HG03521 (cell line): ENCODE data around the gene CD151.

ENCODE experiments used
- ATAC-seq: cut with Tn5 transposase; IDR thresholded peaks from one replicate; pipeline ENCODE4 v1.9.1; 2021; ENCODE audit warnings: mild to moderate bottlenecking, moderate library complexity; ENCODE audit not compliant: unreplicated experiment

Gene CD151

DNA sequence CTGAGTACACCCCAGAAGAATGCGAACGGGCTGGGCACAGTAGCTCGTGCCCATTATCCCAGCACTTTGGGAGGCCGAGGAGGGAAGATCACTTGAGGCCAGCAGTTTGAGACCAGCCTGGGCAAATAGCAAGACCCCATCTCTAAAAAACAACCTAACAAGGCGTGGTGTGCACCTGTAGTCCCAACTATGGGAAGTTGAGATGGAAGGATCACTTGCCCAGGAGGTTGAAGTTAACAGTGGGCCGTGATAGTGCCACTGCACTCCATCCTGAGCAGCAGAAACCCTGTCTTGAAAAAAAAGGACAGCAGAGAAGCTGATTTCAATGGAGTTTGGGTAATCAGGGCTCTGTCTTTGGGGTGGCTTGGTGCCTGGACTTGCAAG, 19.7 kb upstream of the CD151 start:
- no peak for ATAC-seq

- no peak for ATAC-seq
Measured at GRCh38 chr11:813456-814096, 19.2 kb upstream of the CD151 start.

DNA sequence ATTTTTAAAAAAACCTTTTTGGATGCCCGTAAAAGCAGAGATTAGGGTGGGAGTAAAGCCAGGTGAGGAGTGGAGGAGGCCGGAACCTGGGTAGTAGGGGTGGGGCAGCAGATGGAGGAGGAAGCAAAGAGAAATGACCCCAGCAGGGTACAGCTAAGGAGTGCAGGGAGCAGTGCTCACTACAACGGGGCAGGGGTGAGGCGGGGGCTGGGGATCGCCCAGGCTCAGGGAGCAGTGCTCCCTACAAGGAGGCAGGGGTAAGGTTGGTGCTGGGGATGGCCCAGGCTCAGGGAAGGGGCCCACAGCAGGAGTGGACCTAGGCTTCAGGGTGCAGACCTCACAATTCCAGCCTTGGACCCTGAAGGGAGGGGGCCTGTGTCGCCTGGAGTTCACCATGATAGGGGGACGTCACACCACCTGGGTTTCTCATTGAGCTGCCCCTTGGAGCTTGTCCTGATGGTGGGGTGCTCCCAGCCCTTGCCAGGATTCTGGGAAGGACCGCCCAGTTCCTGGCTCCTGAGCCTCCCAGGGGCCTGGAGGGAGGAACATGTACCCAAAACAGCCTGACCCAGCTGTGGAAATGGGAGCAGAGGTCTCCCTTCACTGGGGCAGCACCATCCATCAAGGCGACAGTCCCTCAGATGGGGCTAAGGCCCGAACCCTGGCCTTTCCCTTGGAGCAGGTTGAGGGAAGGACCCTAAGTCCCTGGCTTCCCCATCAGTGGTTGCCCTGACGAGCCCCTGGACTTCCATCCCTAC, 16.9 kb upstream of the CD151 start:
- ATAC-seq, result no peak

DNA sequence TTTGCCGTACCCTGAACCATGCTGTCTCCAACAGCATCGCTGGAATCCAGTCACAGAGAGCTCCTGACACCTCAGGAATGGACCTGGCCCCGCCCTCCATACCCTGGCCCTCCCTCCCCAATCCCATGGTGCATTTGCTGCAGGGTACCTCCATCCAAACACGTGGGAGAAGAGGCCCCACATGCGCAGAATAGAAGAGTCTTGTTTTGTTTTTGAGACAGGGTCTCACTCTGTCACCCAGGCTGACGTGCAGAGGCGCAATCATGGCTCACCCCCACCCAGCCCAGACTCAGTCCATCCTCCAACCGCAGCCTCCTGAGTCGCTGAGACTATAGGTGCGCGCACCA, 16.3 kb upstream of the CD151 start:
- no peak for ATAC-seq

GRCh38 chr11:818396-819128, 14.2 kb upstream of the CD151 start, which contains the start of gene PNPLA2:
TSS of gene PNPLA2 (plus strand) at chr11:818914. CDS start at chr11:819719, 805 bp downstream.
- ATAC-seq, result no peak

GRCh38 chr11:819129-819931, 13.4 kb upstream of the CD151 start:
- ATAC-seq, result peak; percentile 59

DNA sequence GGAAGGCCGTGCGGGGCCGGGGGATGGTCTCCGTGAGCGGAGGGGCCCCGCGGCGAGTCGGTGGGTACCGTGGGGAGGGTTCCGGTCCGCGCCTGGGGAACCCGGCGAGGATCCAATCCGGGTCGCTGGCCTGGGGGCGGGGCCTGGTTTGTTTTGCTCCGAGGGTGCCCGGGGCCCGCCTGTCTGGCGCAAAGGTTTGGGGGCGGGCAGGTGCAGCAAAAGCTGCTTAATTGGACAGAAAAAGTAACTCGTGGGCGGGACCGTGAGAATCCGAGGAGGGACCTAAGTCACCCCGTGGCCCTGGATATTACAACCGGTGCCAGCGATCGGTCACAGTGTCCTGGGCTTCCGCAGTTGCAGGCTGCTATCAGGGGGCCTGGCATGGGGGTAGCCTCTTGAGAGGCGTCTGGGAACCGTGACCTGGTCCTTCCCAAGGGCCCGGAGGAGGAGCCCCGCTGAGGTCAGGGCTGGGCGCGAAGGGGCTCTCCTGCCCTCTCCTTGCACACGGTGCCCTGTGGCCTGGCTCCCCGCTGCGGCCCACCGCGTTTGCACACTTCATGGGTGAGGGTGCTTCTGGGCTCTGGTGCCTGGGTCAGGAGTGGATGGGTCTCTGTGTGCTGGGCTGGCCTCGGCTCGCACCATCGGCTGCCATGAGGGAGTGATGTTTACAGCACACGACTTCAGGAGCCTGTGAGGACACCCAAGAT, 12.7 kb upstream of the CD151 start:
- peak; percentile 58 for ATAC-seq

GRCh38 chr11:820655-821511, 11.9 kb upstream of the CD151 start:
- no peak for ATAC-seq

- ATAC-seq, result no peak
Measured at GRCh38 chr11:821512-822371, 11.0 kb upstream of the CD151 start.

GRCh38 chr11:823441-824291, 9.1 kb upstream of the CD151 start:
- no peak for ATAC-seq

GRCh38 chr11:824292-824880, 8.4 kb upstream of the CD151 start:
- ATAC-seq, result no peak

DNA sequence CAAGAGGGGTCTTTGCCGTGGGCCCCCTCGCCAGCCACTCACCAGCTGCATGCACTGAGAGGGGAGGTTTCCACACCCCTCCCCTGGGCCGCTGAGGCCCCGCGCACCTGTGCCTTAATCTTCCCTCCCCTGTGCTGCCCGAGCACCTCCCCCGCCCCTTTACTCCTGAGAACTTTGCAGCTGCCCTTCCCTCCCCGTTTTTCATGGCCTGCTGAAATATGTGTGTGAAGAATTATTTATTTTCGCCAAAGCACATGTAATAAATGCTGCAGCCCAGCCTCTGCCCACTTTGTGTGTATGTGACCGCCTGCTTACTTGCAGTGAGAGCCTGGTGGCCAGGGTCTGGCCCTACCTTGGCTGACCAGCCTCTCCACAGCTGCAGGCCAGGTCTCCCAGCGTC, 7.8 kb upstream of the CD151 start:
- ATAC-seq, result no peak

DNA sequence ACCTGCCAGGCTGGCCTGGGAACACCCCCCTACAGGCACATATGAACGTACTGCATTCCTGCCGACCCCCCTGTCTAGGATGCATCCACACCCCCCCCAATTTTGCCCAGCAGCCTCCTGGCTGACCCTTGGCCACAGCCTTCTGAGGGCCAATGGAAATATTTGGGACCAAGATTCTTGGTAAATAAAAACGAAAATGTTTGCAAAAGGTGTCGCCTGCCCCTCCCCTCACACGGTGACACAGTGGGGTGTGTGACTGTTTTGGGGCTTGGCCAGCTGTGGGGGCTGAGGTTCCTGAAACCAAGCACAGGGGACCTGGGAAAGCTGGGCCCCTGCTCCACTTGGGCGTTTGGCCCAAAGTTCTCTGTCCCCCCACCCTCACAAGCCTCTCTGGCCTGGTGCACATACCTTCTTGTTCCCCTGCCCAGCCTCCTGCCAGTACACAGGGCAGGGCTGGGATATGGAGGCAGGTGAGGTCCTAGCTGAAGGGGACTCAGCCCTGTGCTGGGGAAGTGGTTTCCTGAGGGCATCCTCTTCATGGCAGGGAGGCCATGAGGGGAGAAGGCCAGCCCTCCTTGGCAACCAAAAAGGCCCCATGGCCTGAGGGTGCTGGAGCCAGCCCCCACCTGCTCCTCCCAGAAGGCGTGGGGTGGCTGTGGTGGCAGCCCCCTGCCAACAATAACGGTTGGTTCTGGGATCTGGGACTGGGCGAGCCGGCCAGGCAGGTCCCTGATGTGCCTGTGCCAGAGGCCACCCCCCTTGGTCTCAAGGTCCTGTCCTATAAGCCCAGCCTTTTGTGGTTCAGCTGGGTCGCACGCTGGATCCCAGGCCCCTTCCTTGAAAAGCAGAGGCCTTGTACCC, 7.2 kb upstream of the CD151 start:
- ATAC-seq, result no peak

GRCh38 chr11:826227-826621, 6.5 kb upstream of the CD151 start:
- no peak for ATAC-seq

- no peak for ATAC-seq
Measured at GRCh38 chr11:826836-827145, 6.0 kb upstream of the CD151 start.

DNA sequence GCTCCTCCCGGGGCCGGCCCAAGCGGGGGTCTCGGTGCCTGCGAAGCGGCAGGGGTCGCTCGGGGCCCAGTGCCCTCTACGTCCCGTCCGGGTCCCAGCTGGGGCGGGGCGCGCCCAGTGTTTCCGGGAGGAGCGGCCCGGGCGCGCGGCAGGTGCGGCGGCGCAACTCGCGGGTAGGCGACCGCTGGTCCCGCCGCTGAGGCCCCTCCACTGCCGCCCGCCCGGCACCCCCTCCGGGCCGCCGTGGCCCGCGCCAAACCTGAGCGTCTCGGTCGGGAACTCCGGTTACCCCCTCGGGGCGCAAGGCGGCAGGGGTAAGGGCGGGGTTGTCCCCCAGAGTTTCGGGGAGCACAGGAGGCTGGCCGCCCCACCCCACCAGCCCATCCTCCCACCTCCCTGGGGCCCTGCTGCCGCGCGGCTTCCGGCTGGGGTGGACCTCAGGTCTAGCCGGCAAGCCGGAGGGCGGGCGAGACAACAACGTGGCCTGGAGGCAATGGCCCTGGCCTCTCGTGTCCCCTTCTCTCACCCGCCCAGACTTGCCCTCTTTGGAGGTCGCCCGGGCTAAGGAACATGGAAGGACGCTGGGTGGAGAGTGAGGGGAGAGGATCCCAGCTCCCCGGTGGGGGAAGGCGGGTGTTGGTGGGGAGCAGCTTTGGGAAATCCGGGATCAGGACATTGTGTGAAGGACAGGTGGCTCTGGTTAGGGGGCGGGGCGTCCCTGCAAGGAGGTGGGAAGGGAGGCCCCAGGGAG, 5.4 kb upstream of the CD151 start:
- no peak for ATAC-seq
